T-helper 22 cell (primary cell): ENCODE results near the gene MYOT.
"Not testable (repeated sequence)": the region's sequence is repeated elsewhere in the genome, so short reads cannot be mapped to it uniquely, and the experiment has no call there.

ENCODE experiments used
- DNase-seq: peaks from one replicate; pipeline ENCODE4 v3.0.0-alpha.2; 2020; ENCODE audit warnings: low read depth

Gene MYOT

DNA sequence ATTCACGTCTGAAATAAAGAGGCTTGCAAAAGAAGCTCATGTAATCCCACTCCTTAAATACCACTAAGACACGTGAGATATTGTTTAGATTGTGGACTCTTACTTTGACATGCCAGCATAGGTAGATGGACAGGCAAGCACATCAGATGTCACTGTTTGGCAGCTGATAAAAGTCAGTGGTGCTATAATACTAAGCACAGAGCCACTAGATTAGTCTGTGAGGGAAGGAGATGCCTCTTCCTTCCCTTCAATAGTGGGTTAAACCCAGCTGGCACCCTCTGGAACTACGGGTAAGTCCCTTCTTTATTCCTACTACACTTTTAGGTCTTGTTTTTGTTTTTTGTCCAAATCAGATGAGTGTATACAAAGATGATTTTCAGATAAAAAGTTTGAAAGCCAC is at the start of gene MYOT:
Gene MYOT (plus strand): TSS at position 197 of the 400 bp plus-strand sequence. CDS start 2,792 bp downstream, outside the sequence.
- DNase-seq = no peak

- DNase-seq = no peak
Observed at GRCh38 chr5:137819766-137820165, 47.9 kb upstream of the MYOT start.

DNA sequence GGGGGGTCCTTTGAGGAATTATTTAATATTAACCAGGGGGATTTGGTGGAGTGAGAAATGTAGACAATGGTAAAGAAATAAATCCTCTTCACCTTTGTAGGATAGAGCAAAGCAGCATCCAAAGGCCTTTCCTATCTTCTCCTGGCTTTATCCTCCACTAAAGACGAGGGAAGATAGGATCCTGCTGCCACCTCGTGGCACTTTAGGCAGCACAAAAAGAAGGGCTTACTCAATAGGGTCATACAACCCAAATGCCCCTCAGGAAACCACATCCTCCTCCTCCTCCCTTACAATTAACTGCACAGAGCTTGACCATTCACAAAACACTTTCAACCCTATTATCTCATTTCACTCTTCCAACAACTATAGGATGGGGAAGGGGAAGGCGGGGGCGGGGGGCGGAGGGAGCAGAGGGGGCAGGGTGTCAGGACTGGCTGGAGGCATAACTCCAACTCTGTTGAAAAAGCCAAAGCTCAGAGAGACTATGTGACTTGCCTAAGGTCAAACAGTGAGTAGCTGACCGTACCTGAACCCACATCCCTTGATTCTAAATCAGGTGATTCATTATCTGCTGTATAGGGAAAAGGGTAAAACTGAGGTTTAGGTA is 45.4 kb upstream of the MYOT start:
- DNase-seq = no peak

GRCh38 chr5:137822984-137823383 is 44.7 kb upstream of the MYOT start:
- no peak for DNase-seq

GRCh38 chr5:137825165-137825564 is 42.5 kb upstream of the MYOT start:
- no peak for DNase-seq

- no peak for DNase-seq
Observed at GRCh38 chr5:137826067-137826466, 41.6 kb upstream of the MYOT start.

GRCh38 chr5:137828180-137828579 is 39.5 kb upstream of the MYOT start:
- no peak for DNase-seq

DNA sequence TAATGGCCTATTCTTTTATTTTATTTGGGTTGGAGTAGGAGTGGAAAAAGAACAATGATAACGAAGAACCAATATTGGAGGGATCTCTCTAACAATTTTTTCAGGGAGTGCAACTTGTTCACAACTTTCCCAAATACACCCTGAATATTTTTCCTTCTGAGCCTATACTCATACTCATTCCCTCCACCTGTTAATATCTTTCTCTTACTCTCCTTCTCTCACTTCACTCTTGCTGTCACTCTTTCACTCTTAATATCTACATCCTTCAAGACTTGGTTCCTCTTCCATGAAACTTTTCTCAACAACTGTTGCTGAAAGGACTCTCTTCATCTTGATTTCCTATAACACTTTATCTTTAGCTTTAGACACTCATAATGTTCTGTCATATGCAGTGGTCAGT is 39.0 kb upstream of the MYOT start:
- no peak for DNase-seq

DNA sequence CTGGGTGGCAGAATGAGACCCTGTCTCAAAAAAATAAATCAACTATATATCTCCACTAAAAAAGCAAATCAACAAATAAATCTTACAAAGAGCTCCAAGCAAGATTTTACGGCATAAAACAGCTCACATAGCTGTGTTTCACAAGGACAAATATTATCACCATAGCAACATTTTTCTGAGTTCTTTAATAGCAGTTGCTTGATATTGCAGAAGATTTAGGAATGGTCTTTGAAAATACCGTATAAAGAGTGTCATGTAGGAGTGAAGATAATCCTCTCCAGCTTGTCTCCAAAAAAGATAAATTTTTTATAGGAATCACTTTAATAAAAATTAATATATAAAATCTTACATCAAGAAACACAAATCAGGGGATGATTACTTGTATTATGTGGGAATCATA is 36.6 kb upstream of the MYOT start:
- DNase-seq = no peak

GRCh38 chr5:137831526-137831925 is 36.1 kb upstream of the MYOT start:
- DNase-seq = no peak

DNA sequence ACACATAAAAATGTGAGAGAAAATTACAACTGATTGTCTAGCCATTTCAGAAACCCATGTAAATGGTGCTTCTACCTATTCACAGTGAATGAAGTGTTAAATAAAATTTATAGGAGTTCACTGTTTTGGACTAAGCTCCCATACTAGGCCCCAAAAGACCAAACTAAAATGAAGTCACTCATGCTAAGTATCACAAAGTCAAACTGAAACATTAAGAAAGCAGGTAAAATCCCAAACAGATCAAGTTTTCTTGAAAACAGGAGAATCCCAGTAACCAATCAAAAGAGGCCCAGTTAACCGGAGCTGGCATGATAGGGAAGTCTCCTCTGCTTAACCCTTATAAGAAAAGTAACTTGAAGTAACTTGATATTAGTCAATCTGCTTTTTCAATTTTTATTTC is 35.2 kb upstream of the MYOT start:
- no peak for DNase-seq

GRCh38 chr5:137833463-137833862 is 34.2 kb upstream of the MYOT start:
- DNase-seq = no peak

GRCh38 chr5:137834498-137835049 is 33.1 kb upstream of the MYOT start:
- DNase-seq = no peak

DNA sequence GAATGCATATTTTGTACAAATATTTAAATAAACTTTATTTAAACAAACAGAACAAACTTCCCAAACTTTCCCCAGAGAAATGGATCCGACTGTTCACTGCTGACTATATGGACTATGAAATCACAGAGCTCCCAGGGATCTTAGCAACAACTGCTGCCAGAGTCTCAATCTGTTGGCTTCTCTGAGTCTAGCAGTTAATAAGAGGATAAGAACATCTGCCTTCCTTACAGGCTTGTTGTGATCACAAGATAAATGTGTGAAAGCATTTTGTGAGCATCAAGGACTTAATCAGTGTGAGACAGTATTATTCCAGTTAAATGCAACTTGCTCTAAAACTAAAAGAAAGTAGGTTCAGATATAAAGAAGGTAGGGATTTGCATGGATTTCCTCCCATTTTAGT is 31.4 kb upstream of the MYOT start:
- DNase-seq = no peak

DNA sequence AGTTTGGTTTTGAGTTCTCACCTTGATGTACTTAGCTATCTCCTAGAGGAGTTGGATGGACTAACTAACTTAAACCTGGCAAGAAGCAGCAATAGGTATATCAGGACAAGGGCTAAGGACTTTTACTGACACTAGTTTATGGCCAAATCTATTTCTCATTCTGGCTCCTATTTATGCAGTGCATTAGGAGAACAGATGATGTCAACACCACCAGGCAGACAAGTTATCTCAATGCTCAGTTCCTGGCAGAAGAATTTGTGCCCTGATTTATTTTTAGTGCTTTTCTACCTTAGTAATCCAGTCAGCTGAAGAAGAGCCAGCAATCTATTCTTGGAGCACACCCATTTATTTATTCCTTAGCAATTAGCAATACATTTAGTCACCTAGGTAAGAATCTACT is 30.7 kb upstream of the MYOT start:
- no peak for DNase-seq

- no peak for DNase-seq
Observed at GRCh38 chr5:137837491-137838394, 29.9 kb upstream of the MYOT start.

DNA sequence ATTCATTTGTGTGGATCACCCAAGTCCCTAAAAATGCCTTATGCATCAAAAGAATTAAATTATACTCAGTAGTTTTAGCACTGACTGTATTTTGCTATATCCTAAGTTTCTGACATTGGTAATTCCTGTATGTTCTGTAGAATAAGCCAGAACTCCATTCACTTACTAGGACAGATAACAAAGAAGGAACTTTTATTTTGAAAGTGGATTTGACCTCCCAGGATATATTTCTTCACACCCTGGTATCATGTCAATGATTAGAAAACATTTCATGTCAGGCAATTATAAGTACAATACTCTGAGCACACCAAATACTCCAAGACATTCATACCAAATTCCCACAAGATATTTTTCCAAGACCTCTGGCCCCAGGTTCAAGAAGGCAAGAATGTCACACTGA is 28.7 kb upstream of the MYOT start:
- no peak for DNase-seq

DNA sequence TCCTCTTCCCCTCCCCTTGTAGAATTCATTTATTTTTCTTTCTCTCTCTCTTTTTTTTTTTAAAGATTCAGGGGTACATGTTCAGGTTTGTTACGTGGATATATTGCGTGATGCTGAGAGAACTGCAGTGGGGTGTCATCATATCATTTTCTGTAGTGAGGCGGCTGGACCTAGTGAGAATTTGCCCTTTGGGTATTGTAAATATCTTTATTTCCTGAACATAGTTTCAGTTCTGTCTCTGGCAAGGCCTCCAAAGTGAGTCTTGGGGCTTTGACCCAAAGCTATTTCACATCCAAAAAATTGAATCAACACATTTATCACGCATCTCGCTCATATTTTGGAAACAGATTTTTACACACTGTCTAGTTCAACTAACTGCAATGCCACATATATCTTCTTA is 25.4 kb upstream of the MYOT start:
- no peak for DNase-seq

DNA sequence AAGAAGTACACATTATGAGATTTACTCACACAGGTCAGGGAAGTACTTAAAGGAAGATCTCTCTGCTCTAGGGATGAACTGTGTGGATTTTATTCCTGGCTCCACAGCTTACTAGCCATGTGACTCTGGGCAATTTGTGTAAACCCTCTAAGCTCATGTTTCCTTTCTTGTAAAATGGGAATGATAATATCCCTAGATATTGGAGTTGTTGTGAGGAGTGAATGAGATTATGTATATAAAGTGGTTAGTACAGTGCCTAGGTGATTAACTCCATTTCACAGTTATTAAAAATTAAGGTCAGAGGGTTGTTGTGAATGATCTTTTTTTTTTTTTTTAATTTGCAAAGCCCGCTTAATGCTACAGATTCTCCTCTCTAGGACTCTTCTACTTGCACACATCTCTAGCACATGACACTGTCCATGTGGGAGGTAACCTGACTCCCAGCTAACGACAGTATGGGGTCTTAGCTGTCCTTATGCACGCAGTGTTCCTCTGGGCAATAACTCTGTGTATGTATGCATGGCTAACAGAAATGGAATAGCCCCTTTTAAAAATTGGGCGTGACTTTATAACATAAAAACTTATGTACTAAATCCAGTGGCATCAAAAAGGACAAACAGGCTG is 23.9 kb upstream of the MYOT start:
- DNase-seq = no peak

GRCh38 chr5:137845472-137845871 is 22.2 kb upstream of the MYOT start:
- DNase-seq = no peak

DNA sequence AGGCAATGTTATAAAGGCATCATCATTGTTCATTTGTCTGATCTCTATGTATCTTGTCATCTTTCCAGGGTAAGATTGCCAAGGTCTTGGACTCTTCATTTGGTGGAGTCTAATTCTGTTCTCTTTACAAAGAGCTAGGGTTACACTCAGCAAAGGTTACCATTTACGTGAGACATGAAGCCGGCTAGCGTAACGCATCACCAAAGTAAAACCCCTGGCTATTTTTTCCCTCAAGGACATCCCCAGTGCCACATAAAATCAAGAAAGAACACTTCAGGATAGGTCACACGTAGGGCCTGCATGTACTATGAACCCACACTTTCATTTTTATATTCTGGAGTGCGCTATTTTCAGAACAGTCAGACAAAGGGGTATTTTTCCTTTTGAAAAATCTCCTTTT is 20.0 kb upstream of the MYOT start:
- no peak for DNase-seq

DNA sequence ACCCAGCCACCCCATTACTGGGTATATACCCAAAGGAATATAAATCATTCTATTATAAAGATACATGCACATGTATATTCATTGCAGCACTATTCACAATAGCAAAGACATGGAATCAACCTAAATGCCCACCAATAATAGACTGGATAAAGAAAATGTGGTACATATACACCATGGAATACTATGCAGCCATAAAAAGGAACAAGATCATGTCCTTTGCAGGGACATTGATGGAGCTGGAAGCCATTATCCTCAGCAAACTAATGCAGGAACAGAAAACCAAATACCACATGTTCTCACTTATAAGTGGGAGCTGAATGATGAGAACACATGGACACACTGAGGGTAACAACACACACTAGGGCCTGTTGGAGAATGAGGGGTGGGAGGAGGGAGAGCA is 14.5 kb upstream of the MYOT start:
- DNase-seq = not testable (repeated sequence)

DNA sequence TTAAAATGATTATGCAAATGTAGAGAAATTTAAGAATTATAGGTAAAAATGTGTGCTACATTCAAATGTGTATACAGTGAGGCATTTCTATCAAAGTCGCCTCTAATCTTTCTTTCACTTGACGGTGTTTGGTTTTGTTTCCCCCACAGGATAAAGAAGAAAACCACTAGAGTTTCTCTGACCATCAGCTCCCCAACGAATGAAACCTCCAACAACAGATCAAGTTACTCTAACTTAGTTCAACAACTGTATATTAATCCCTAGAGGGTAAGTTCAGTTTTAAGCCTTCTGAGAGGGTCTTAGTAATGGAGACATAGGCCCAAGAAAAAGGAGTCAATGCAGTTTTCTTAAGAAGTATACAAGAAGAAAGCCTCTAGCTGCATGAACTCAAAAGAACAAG is 11.5 kb upstream of the MYOT start:
- no peak for DNase-seq
